Measurements from ENCODE around the gene INSYN1. TPM values are rescaled to one million over a fixed set of nuclear protein-coding genes. Genes with fewer than 3 reads are reported as not detected.

Gene INSYN1
- total RNA-seq, 3 donors from 2014 or later (not counting 1 experiment from before 2014, with no cell fraction given): not detected

DNA sequence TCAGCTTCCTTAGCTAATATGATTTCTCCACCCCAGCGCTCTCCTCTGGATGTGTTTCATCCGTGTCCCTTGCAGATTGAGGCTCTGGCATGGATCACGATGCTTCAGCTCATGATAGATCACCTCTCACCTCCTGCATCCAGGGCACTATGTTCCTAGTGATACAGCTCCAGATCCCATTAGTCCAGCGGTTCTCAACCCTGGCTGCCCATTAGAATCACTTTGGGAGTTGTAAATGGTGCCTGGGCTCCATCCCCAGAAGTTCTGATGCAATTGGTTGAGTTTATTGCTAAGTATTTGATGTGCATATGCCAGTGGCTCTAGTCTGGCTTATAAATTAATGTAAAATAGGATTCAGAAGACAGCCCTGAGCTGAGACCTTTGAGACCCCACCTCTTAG lies 34.5 kb downstream of the INSYN1 start:
- no peaks in the 10 kb centered on the region for H3K36me3 ChIP-seq (ENCODE audit: control insufficient read depth, insufficient read depth, low read length)
- Mint-ChIP-seq H3K27me3 (ENCODE audit: low read depth in 2 of 2) (peaks cover 0 to 8% of the 10 kb centered on the region in 2 donors), H3K27ac (no peak overlapping the region), H3K36me3 (no peaks in the 10 kb centered on the region), H3K9me3 (no peaks in the 10 kb centered on the region), H3K4me3 (no peak overlapping the region), H3K4me1 (no peaks in the 10 kb centered on the region)
- H3K9me3 ChIP-seq (ENCODE audit: control insufficient read depth, insufficient read depth, low read length): no peaks in the 10 kb centered on the region
- H3K4me3 ChIP-seq (ENCODE audit: low read length): no peak overlapping the region
- H3K4me1 ChIP-seq (ENCODE audit: control insufficient read depth, insufficient read depth, low read length): no peaks in the 10 kb centered on the region
- TF ChIP-seq, protein P1, sequence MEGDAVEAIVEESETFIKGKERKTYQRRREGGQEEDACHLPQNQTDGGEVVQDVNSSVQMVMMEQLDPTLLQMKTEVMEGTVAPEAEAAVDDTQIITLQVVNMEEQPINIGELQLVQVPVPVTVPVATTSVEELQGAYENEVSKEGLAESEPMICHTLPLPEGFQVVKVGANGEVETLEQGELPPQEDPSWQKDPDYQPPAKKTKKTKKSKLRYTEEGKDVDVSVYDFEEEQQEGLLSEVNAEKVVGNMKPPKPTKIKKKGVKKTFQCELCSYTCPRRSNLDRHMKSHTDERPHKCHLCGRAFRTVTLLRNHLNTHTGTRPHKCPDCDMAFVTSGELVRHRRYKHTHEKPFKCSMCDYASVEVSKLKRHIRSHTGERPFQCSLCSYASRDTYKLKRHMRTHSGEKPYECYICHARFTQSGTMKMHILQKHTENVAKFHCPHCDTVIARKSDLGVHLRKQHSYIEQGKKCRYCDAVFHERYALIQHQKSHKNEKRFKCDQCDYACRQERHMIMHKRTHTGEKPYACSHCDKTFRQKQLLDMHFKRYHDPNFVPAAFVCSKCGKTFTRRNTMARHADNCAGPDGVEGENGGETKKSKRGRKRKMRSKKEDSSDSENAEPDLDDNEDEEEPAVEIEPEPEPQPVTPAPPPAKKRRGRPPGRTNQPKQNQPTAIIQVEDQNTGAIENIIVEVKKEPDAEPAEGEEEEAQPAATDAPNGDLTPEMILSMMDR (IDR thresholded peaks at IDR 0.05): no peak
- 78% methylated on average over 4 of the region's 4 CpGs for WGBS (ENCODE audit: insufficient coverage)
- H3K27me3 ChIP-seq (ENCODE audit: control insufficient read depth, insufficient read depth, low read length): no peaks in the 10 kb centered on the region
- ATAC-seq (no peak), DNase-seq (no peak)
- H3K27ac ChIP-seq (ENCODE audit: low read length): no peak overlapping the region
- intact Hi-C loops (cut with micrococcal nuclease): no loop called here

DNA sequence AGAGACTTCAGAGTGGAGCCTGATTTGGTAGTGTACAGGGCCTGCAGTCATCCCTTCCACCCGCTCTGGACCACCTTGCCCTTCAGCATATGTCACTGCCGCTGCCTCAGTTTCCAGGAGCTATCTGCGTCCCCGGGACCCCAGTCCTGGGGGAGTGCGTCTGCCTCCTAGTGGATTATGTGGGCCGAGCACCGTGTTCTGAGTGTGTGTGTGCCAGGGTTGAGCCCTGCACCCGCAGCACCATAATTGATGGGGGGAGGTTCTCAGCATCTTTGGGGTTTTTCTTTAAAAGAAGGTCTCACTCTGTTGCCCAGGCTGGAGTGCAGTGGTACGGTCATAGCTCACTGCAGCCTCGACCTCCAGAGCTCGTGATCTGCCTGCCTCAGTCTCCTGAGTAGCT lies 35.3 kb downstream of the INSYN1 start:
- no peak for DNase-seq
- H3K4me1 ChIP-seq (ENCODE audit: control insufficient read depth, insufficient read depth, low read length): no peaks in the 10 kb centered on the region
- Mint-ChIP-seq H3K27ac (no peak overlapping the region), H3K27me3 (ENCODE audit: low read depth in 2 of 2) (peaks cover 0 to 6% of the 10 kb centered on the region in 2 donors), H3K4me1 (no peaks in the 10 kb centered on the region), H3K9me3 (no peaks in the 10 kb centered on the region), H3K36me3 (no peaks in the 10 kb centered on the region), H3K4me3 (no peak overlapping the region)
- no peak for ATAC-seq
- H3K4me3 ChIP-seq (ENCODE audit: low read length): no peak overlapping the region
- 65% methylated on average over 11 of the region's 11 CpGs for WGBS (ENCODE audit: insufficient coverage)
- H3K27ac ChIP-seq (ENCODE audit: low read length): no peak overlapping the region
- H3K27me3 ChIP-seq (ENCODE audit: control insufficient read depth, insufficient read depth, low read length): no peaks in the 10 kb centered on the region
- no peaks in the 10 kb centered on the region for H3K9me3 ChIP-seq (ENCODE audit: control insufficient read depth, insufficient read depth, low read length)
- intact Hi-C loops (cut with micrococcal nuclease): no loop called here
- H3K36me3 ChIP-seq (ENCODE audit: control insufficient read depth, insufficient read depth, low read length): no peaks in the 10 kb centered on the region
- TF ChIP-seq, protein P1 (IDR thresholded peaks at IDR 0.05): no peak

GRCh38 chr15:73717206-73717605 lies 35.9 kb downstream of the INSYN1 start:
- Histone ChIP-seq H3K27me3 (ENCODE audit: control insufficient read depth, insufficient read depth, low read length) (no peaks in the 10 kb centered on the region), H3K9me3 (ENCODE audit: control insufficient read depth, insufficient read depth, low read length) (no peaks in the 10 kb centered on the region), H3K4me3 (ENCODE audit: low read length) (no peak overlapping the region), H3K36me3 (ENCODE audit: control insufficient read depth, insufficient read depth, low read length) (no peaks in the 10 kb centered on the region), H3K4me1 (ENCODE audit: control insufficient read depth, insufficient read depth, low read length) (no peaks in the 10 kb centered on the region), H3K27ac (ENCODE audit: low read length) (no peak overlapping the region)
- H3K36me3 Mint-ChIP-seq: no peaks in the 10 kb centered on the region
- ATAC-seq: no peak
- H3K9me3 Mint-ChIP-seq: no peaks in the 10 kb centered on the region
- no peaks in the 10 kb centered on the region for H3K4me1 Mint-ChIP-seq
- no peak overlapping the region for H3K4me3 Mint-ChIP-seq
- H3K27me3 Mint-ChIP-seq (ENCODE audit: low read depth in 2 of 2): peaks cover 0 to 6% of the 10 kb centered on the region in 2 donors
- TF ChIP-seq, protein P1 (IDR thresholded peaks at IDR 0.05): no peak
- no peak for DNase-seq
- 83% methylated on average over 3 of the region's 3 CpGs for WGBS (ENCODE audit: insufficient coverage)
- no peak overlapping the region for H3K27ac Mint-ChIP-seq
- intact Hi-C loops (cut with micrococcal nuclease): no loop called here

DNA sequence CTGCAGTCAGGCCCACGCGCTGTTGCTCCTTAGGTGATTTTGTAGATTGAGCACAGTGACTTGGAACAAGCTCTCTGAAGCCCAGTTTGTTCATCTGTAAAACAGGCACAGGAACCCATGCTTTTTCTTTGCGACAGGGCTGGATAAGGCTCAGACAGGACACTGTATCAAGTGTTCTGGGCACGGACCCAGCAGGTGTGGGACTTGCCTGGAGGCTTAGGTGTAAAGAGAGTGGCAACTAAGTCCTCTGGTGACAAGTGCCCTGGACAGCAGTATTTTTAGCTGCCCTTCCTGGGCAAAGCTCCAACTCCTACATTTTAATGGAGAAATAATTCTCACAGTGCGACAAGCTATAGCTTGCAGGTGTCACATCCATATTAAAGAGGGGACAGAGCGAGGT lies 36.7 kb downstream of the INSYN1 start:
- no peaks in the 10 kb centered on the region for H3K36me3 Mint-ChIP-seq
- Histone ChIP-seq H3K27me3 (ENCODE audit: control insufficient read depth, insufficient read depth, low read length) (no peaks in the 10 kb centered on the region), H3K4me1 (ENCODE audit: control insufficient read depth, insufficient read depth, low read length) (no peaks in the 10 kb centered on the region), H3K27ac (ENCODE audit: low read length) (no peak overlapping the region), H3K4me3 (ENCODE audit: low read length) (no peak overlapping the region), H3K36me3 (ENCODE audit: control insufficient read depth, insufficient read depth, low read length) (no peaks in the 10 kb centered on the region), H3K9me3 (ENCODE audit: control insufficient read depth, insufficient read depth, low read length) (no peaks in the 10 kb centered on the region)
- H3K4me3 Mint-ChIP-seq: no peak overlapping the region
- no peaks in the 10 kb centered on the region for H3K9me3 Mint-ChIP-seq
- intact Hi-C loops (cut with micrococcal nuclease): no loop called here
- H3K27ac Mint-ChIP-seq: no peak overlapping the region
- no peak for ATAC-seq
- 85% methylated on average over 6 of the region's 6 CpGs for WGBS (ENCODE audit: insufficient coverage)
- DNase-seq: no peak
- TF ChIP-seq, protein P1 (IDR thresholded peaks at IDR 0.05): no peak
- H3K4me1 Mint-ChIP-seq: no peaks in the 10 kb centered on the region
- peaks cover 0 to 6% of the 10 kb centered on the region in 2 donors for H3K27me3 Mint-ChIP-seq (ENCODE audit: low read depth in 2 of 2)

Measured in natural killer cell (primary cell).